T-helper 1 cell (primary cell): ENCODE data around the gene TAF13.
A peak's percentile ranks its signal among the peaks of the same experiment; 100 is the strongest.
"Not testable (repeated sequence)": the region's sequence is repeated elsewhere in the genome, so short reads cannot be mapped to it uniquely, and the experiment has no call there.

Experiments used
- DNase-seq, 5 donors: peaks; one replicate each; pipeline ENCODE4 v3.0.0-alpha.2; 2012 to 2020

TAF13 gene

GRCh38 chr1:109045595-109045994 lies 30.2 kb downstream of the TAF13 start:
- no peak for DNase-seq

- DNase-seq: peak; percentile 93 to 97 (median 96)
These were observed 34.0 kb downstream of the TAF13 start, which contains the start of gene WDR47 for GRCh38 chr1:109041621-109042468. Gene WDR47, minus strand, starts transcription at chr1:109042102. Its CDS starts 18,590 bp downstream, at chr1:109023512.

GRCh38 chr1:109040989-109041620 lies 34.7 kb downstream of the TAF13 start:
- DNase-seq: peak in 3 of 5 donors; percentile 14 to 30 (median 24)

- no peak for DNase-seq
These were observed 35.2 kb downstream of the TAF13 start for GRCh38 chr1:109040627-109040988.

GRCh38 chr1:109034382-109034781 lies 41.4 kb downstream of the TAF13 start:
- no peak for DNase-seq

GRCh38 chr1:109029493-109029892 lies 46.3 kb downstream of the TAF13 start:
- DNase-seq: not testable (repeated sequence)

GRCh38 chr1:109027841-109028240 lies 48.0 kb downstream of the TAF13 start:
- DNase-seq: no peak

GRCh38 chr1:109025694-109026093 lies 50.1 kb downstream of the TAF13 start:
- DNase-seq: no peak

GRCh38 chr1:109024646-109025045 lies 51.2 kb downstream of the TAF13 start:
- no peak for DNase-seq

GRCh38 chr1:109020693-109021257 lies 55.0 kb downstream of the TAF13 start:
- DNase-seq: no peak

- DNase-seq: not testable (repeated sequence)
These were observed 58.1 kb downstream of the TAF13 start for GRCh38 chr1:109017719-109018118.

GRCh38 chr1:109017134-109017533 lies 58.7 kb downstream of the TAF13 start:
- no peak for DNase-seq
